GM19239 (cell line): Measurements from ENCODE around the gene PRXL2B.

Source experiments
- DNase-seq: peaks from one replicate; pipeline ENCODE4 v3.0.0; 2011; ENCODE audit warnings: low spot score; ENCODE audit not compliant: insufficient read length
- FAIRE-seq: peaks from 2 replicates; lab custom pipeline; 2011; peaks lifted over from hg19 to GRCh38; lab: Jason Lieb, UNC

PRXL2B gene

DNA sequence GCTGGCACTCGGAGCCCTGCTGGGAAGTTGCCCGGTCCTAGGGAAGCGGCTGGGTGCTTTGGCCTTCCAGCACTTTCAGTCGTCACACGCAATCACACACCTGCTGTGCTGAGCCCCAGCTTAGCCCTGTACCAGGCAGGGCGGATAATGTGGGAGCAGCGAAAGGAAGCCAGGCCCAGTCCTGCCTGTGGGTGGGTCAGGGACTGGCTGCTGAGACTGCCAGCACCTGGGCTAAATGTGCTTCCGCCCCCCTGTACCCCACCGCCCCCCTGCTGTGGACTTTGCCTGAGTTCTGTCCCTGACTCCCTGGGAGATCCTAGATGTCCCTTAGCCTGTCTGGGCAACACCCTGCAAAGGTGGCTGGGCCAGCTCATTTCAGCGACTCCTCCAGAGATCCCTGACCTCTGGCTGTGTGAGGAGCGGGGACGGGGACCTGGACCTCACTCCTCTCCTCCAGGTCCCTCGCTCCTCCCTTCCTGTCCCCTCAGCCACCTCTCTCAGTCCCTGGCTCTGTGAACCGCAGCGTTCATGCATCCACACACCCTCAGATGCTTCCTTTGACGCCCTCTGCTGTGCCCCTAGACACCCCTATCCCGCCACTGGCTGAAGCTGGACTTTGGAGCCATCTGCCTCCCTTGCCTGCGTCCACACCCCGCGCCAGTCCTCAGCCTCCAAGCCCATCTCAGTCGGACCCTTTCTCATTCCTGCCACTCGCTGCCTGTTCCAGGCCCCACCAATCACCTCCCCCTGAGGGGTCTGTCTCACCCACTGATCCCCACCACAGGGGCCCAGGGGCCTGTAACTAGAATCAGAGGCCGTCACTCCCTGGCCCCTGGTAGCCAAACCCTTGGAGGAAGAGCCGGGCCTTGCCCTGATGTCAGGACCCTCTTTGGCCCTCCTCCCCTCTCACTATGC lies 44.8 kb downstream of the PRXL2B start:
- FAIRE-seq (no peak), DNase-seq (no peak)

DNA sequence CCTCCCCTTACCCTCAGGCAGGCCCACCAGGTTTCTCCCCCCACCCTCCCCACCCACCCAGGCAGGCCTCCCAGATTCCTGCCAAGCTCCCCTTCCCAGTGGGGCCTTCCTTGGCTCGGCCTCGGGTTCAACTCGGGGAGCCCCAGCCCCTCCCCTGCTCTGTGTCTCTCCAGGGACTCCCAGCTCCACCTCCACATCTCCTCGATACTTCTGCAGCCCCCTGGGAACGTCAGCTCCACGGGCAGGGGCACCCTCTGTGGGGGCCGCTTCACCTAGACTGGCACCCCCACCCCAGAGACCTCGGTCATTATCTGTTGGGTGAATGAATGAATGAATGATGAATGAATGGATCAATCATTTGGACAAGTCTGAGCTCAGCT lies 45.5 kb downstream of the PRXL2B start:
- FAIRE-seq (no peak), DNase-seq (no peak)

DNA sequence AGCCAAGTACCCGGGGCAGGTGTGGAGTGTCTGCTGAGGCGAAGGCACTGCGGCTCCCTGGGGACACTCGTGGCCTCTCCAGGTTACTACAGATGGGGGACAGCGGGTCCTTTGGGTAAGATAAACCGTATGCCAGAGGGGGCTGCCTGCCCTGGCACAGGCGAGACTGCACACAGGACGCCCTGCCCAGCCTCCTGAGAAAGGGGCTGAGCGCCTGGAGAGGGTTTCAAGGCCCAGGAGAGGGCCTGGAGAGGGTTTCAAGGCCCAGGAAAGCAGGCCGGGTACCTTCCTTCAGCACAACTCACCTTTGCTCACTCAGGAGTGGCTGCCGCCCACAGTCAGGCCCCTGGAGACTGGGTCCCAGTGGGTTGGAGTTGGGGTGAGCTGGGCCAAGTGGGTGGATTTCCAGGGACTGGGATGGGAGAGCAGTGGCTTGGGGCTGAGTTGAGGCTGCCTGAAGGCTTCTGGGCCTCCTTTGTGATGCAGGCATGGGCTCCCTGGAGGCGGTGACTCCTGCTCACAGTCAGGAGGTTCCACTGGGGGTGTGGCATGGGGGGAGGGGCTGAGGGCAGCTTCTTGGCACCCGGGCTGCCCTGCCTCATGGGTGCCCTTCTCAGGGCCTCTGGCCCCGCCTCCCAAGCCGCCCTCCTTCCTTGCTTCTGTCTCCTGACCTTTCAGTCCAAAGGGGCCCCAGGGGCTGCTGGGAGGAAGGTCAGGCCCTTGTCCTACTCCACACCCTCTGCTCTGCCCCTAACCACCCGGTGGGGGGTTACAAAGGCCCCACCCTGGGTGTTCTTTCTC lies 46.2 kb downstream of the PRXL2B start, which contains the start of gene MMEL1:
Gene MMEL1 (minus strand): TSS at position 456 of the 801 bp plus-strand sequence. CDS start 3,532 bp downstream, outside the sequence.
- FAIRE-seq (no peak), DNase-seq (no peak)

DNA sequence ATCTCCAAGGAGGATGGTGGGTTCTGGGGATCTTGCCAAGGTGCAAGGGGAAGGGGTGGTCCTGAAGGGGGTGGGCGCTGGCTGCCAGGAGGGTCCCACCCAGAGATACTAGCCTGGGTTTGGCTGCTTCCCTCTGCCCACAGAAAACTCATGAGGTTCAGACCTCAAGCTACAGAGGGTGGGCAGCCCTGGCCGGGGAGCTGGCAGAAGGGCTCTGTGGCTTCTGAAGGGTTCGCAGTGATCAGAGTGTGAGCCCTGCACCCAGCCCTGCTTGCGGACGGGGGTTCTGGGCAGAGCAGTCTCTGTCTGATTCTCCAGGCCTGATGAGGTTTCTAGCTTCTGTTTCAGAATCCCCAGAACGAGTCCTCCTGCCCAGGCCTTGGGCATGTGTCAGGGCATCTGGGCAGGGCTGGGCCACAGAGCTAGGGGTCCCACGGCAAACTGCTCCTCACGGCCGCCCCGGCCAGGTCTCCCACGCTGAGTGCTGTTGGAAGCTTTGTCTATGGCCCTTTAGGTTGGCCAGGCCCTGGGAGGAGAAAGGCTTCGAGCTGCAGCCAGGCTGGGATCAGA lies 46.9 kb downstream of the PRXL2B start:
- no peak for FAIRE-seq
- no peak for DNase-seq

DNA sequence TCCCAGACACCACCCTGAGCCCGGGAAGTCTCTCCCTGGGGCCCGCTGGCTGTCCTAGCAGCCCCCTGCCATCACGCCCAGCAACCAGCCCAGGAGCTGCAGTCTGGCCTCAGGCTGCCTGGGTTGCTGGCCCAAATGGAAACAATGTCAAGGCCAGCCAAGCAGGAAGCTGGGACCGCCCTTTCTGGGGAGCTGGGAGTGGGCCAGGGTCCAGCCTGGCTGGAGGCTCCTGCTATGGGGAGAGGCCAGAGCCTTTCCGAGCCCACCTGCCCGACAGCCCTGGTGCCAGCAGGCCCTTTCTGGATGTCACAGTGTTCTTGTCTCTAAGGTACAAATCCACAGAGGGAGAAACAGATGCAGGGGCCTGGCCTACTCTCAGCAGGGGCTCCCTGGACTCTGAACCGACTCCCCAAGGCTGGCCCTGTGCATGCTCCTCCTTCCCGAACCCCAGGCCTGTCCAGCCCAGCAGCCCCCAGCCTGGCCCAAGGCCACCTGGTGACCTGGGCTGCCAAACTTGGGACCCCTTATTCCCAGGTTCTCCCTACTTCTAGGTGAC lies 47.4 kb downstream of the PRXL2B start:
- FAIRE-seq: no peak

GRCh38 chr1:2635361-2636010 lies 48.9 kb downstream of the PRXL2B start:
- no peak for FAIRE-seq
- DNase-seq: no peak

More for the DNA sequence above, 47.4 kb downstream of the PRXL2B start:
- DNase-seq: no peak

GRCh38 chr1:2636733-2637132 lies 50.2 kb downstream of the PRXL2B start:
- no peak for FAIRE-seq

GRCh38 chr1:2637442-2638145 lies 51.0 kb downstream of the PRXL2B start:
- no peak for DNase-seq
- FAIRE-seq: no peak

More at GRCh38 chr1:2636733-2637132, 50.2 kb downstream of the PRXL2B start:
- DNase-seq: no peak

GRCh38 chr1:2638466-2639115 lies 52.0 kb downstream of the PRXL2B start:
- no peak for FAIRE-seq
- DNase-seq: no peak

- no peak for DNase-seq
Observed at GRCh38 chr1:2639203-2639602, 52.6 kb downstream of the PRXL2B start.

GRCh38 chr1:2639607-2640521 lies 53.3 kb downstream of the PRXL2B start:
- DNase-seq: no peak
- FAIRE-seq: no peak

More at GRCh38 chr1:2639203-2639602, 52.6 kb downstream of the PRXL2B start:
- FAIRE-seq: no peak

DNA sequence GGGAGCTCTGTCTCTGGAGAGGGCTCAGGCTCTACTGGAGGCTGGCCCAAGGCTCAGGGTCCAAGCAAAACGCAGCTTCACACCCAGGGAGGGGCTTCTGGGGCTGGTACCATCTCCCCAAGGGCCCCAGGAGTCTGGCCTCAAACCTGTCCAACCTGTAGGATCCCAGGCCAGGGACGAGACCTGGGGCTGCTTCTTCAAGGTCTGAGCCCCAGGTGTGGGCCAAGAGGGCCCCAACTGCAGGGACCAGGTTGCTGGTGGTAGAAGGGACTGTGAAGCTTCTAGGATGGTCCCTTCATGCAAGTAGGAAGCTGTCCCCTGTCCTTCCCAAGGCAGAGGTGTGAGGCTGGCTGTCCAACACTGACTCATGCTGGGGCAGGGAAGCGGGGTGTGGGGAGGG lies 54.0 kb downstream of the PRXL2B start:
- FAIRE-seq: no peak
- no peak for DNase-seq
